ENCODE measurements around the gene BRICD5. TPM values are rescaled to one million over a fixed set of nuclear protein-coding genes. Genes with fewer than 3 reads are reported as not detected.

The BRICD5 gene
- total RNA-seq, 6 experiments from 2014 or later: 1.1 to 2.6 (median 1.8) TPM

GRCh38 chr16:2253293-2253692, 42.6 kb upstream of the BRICD5 start:
- Mint-ChIP-seq H3K36me3 (ENCODE audit: low read depth) (peaks cover 30% of the 10 kb centered on the region), H3K9me3 (no peaks in the 10 kb centered on the region), H3K4me3 (no peak overlapping the region), H3K27me3 (ENCODE audit: insufficient read depth) (no peaks in the 10 kb centered on the region), H3K27ac (peak overlapping the region; percentile 79), H3K4me1 (ENCODE audit: low read depth) (peaks cover 24% of the 10 kb centered on the region)
- no peak for TF ChIP-seq CTCF (IDR thresholded peaks at IDR 0.05)
- no peak for DNase-seq

GRCh38 chr16:2252806-2253148, 42.1 kb upstream of the BRICD5 start:
- H3K36me3 Mint-ChIP-seq (ENCODE audit: low read depth): peaks cover 30% of the 10 kb centered on the region
- no peaks in the 10 kb centered on the region for H3K27me3 Mint-ChIP-seq (ENCODE audit: insufficient read depth)
- H3K4me1 Mint-ChIP-seq (ENCODE audit: low read depth): peaks cover 24% of the 10 kb centered on the region
- peak overlapping the region; percentile 79 for H3K27ac Mint-ChIP-seq
- no peak for TF ChIP-seq CTCF (IDR thresholded peaks at IDR 0.05)
- H3K4me3 Mint-ChIP-seq: no peak overlapping the region
- DNase-seq: no peak
- no peaks in the 10 kb centered on the region for H3K9me3 Mint-ChIP-seq

GRCh38 chr16:2251296-2252111, 40.8 kb upstream of the BRICD5 start, which contains the start of gene ECI1:
TSS of gene ECI1 (minus strand) at chr16:2251587. CDS start at chr16:2251566, 21 bp downstream.
- TF ChIP-seq CTCF (IDR thresholded peaks at IDR 0.05): peak; percentile 78
- H3K9me3 Mint-ChIP-seq: no peaks in the 10 kb centered on the region
- H3K4me3 Mint-ChIP-seq: peak within 1 kb of the TSS; percentile 97
- peaks cover 25% of the 10 kb centered on the region for H3K36me3 Mint-ChIP-seq (ENCODE audit: low read depth)
- H3K27ac Mint-ChIP-seq: peak within 1 kb of the TSS; percentile 86
- DNase-seq: peak; percentile 95
- H3K27me3 Mint-ChIP-seq (ENCODE audit: insufficient read depth): no peaks in the 10 kb centered on the region
- peaks cover 24% of the 10 kb centered on the region for H3K4me1 Mint-ChIP-seq (ENCODE audit: low read depth)

GRCh38 chr16:2250652-2251295, 40.1 kb upstream of the BRICD5 start:
- peaks cover 23% of the 10 kb centered on the region for H3K36me3 Mint-ChIP-seq (ENCODE audit: low read depth)
- peak overlapping the region; percentile 86 for H3K27ac Mint-ChIP-seq
- DNase-seq: peak; percentile 26
- H3K4me3 Mint-ChIP-seq: peak overlapping the region; percentile 97
- H3K9me3 Mint-ChIP-seq: no peaks in the 10 kb centered on the region
- H3K4me1 Mint-ChIP-seq (ENCODE audit: low read depth): peaks cover 24% of the 10 kb centered on the region
- TF ChIP-seq CTCF (IDR thresholded peaks at IDR 0.05): no peak
- H3K27me3 Mint-ChIP-seq (ENCODE audit: insufficient read depth): no peaks in the 10 kb centered on the region

- Mint-ChIP-seq H3K36me3 (ENCODE audit: low read depth) (peaks cover 14% of the 10 kb centered on the region), H3K27ac (no peak overlapping the region), H3K27me3 (ENCODE audit: insufficient read depth) (no peaks in the 10 kb centered on the region), H3K4me3 (no peak overlapping the region), H3K9me3 (no peaks in the 10 kb centered on the region), H3K4me1 (ENCODE audit: low read depth) (peaks cover 9% of the 10 kb centered on the region; the same call in 1 of the 2 replicates)
- no peak for DNase-seq
- no peak for TF ChIP-seq CTCF (IDR thresholded peaks at IDR 0.05)
Observed at GRCh38 chr16:2246301-2246885, 35.7 kb upstream of the BRICD5 start.
